HepG2 (cell line): ENCODE measurements around the gene BUD23.

Experiments used
- CBX2 ChIP-seq, 2 experiments: fragments of 200-600 bp in 1 of 2; sonication (generic); formaldehyde crosslinking in 1 of 2; IDR thresholded peaks; 2 replicates each; pipeline versions ENCODE4 v1.7.0 to v1.8.1; 2018 to 2022; ENCODE audit warnings: low read depth in 2 of 2, low read length in 1 of 2, mild to moderate bottlenecking in 1 of 2, missing genetic modification reagents in 1 of 2
- CTCF ChIP-seq: sonication (generic); formaldehyde crosslinking; IDR thresholded peaks from 2 replicates; pipeline ENCODE4 v1.5.0; 2020; ENCODE audit warnings: mild to moderate bottlenecking, missing genetic modification reagents, moderate library complexity
- HNRNPUL1 ChIP-seq: fragments of 200-400 bp; formaldehyde crosslinking; IDR thresholded peaks from 2 replicates; pipeline ENCODE4 v1.6.1; 2017; ENCODE audit warnings: low read depth, mild to moderate bottlenecking, low read length, moderate library complexity
- KDM1A ChIP-seq: IDR thresholded peaks from 2 replicates; pipeline ENCODE4 v1.6.1; 2016; ENCODE audit warnings: missing compliant biosample characterization
- KDM4B ChIP-seq: sonication (generic); formaldehyde crosslinking; IDR thresholded peaks from 2 replicates; pipeline ENCODE4 v1.4.0; 2020; ENCODE audit warnings: missing genetic modification reagents
- LBX2 ChIP-seq: sonication (generic); formaldehyde crosslinking; IDR thresholded peaks from 2 replicates; pipeline ENCODE4 v1.5.0; 2020; ENCODE audit warnings: missing genetic modification reagents, mild to moderate bottlenecking, borderline replicate concordance
- NR2C2 ChIP-seq: sonication (generic); formaldehyde crosslinking; IDR thresholded peaks from 2 replicates; pipeline ENCODE4 v1.4.0; 2020; ENCODE audit warnings: missing genetic modification reagents, mild to moderate bottlenecking, moderate library complexity, borderline replicate concordance
- PLSCR1 ChIP-seq: sonication (generic); formaldehyde crosslinking; IDR thresholded peaks from 2 replicates; pipeline ENCODE4 v1.5.0; 2020; ENCODE audit warnings: missing genetic modification reagents, mild to moderate bottlenecking, borderline replicate concordance
- TEF ChIP-seq: sonication (generic); formaldehyde crosslinking; IDR thresholded peaks from 2 replicates; pipeline ENCODE4 v1.5.0; 2020; ENCODE audit warnings: missing genetic modification reagents
- ZNF256 ChIP-seq: sonication (generic); formaldehyde crosslinking; conservative IDR thresholded peaks from 2 replicates; pipeline ENCODE4 v1.4.0; 2020; ENCODE audit warnings: missing genetic modification reagents
- ZNF335 ChIP-seq: sonication (generic); formaldehyde crosslinking; IDR thresholded peaks from 2 replicates; pipeline ENCODE4 v1.4.0; 2020; ENCODE audit warnings: missing genetic modification reagents
- ZNF768 ChIP-seq: sonication (generic); formaldehyde crosslinking; IDR thresholded peaks from 2 replicates; pipeline ENCODE4 v1.4.0; 2020; ENCODE audit warnings: missing genetic modification reagents
- ZSCAN22 ChIP-seq: sonication (generic); formaldehyde crosslinking; IDR thresholded peaks from 2 replicates; pipeline ENCODE4 v1.4.0; 2020; ENCODE audit warnings: mild to moderate bottlenecking, missing genetic modification reagents

- TF ChIP-seq CTCF (CRISPR knock-in tag) (no peak), CBX2 (IDR thresholded peaks at IDR 0.05; ENCODE audit: low read depth, low read length) (no peak), CBX2 (CRISPR knock-in tag; IDR thresholded peaks at IDR 0.05; ENCODE audit: low read depth) (no peak), ZNF256 (CRISPR knock-in tag) (no peak), ZNF335 (CRISPR knock-in tag) (no peak), PLSCR1 (CRISPR knock-in tag) (no peak), HNRNPUL1 (no peak), LBX2 (CRISPR knock-in tag) (no peak), TEF (no peak), KDM1A (CRISPR knock-in tag) (no peak), ZSCAN22 (CRISPR knock-in tag) (no peak), KDM4B (CRISPR knock-in tag) (no peak), ZNF768 (CRISPR knock-in tag) (no peak), NR2C2 (no peak)
Observed at GRCh38 chr7:73698410-73698809, 15.0 kb downstream of the BUD23 start.
